SK-N-SH (cell line): ENCODE data around the gene KIZ. TPM values are rescaled to one million over a fixed set of nuclear protein-coding genes. Genes with fewer than 3 reads are reported as not detected.

Experiments used
- CTCF ChIA-PET: fragments of 300-600, 350-600 bp; formaldehyde crosslinking; extraction: SDS; loops from one replicate; lab custom pipeline; 2021; lab: Yijun Ruan, JAX
- POLR2A ChIA-PET: fragments of 350-600 bp; sonication (Branson Sonifier 250); formaldehyde crosslinking; extraction: SDS; loops from one replicate; lab custom pipeline; 2020; ENCODE audit warnings: antibody characterized with exemption, inconsistent platforms; lab: Yijun Ruan, JAX
- DNase-seq: peaks from one replicate; pipeline ENCODE4 v3.0.0; 2012
- H2AFZ ChIP-seq: fragments of 200-600 bp; sonication (generic); 2 replicates; pipeline ENCODE4 v1.8.1; 2016; ENCODE audit warnings: antibody characterized with exemption, mild to moderate bottlenecking, low read depth
- H3F3A ChIP-seq: fragments of 200-600 bp; sonication (generic); replicated peaks from 2 replicates; pipeline ENCODE3; 2016; ENCODE audit warnings: antibody characterized with exemption, mild to moderate bottlenecking; ENCODE audit not compliant: insufficient read depth
- H3K27ac ChIP-seq, 2 experiments: fragments of 200-500 bp in 1 of 2; fragments of 200-600 bp in 1 of 2; sonication (Bioruptor generic) in 1 of 2; sonication (generic), shearing (Covaris generic) in 1 of 2; 2 replicates each; pipeline versions ENCODE4 v1.5.1 to v1.6.1; 2014 to 2016; ENCODE audit warnings: low read depth in 2 of 2, inconsistent platforms in 1 of 2, low read length in 1 of 2, mild to moderate bottlenecking in 1 of 2, mixed read lengths in 1 of 2
- H3K27me3 ChIP-seq: fragments of 200-600 bp; sonication (generic), shearing (Covaris generic); 2 replicates; pipeline ENCODE4 v1.6.1; 2016; ENCODE audit warnings: mixed run types; ENCODE audit not compliant: insufficient read depth
- H3K36me3 ChIP-seq, 2 experiments: fragments of 200-500 bp in 1 of 2; fragments of 200-600 bp in 1 of 2; sonication (Bioruptor generic) in 1 of 2; sonication (generic) in 1 of 2; replicated peaks in 1 of 2; 2 replicates each; pipeline versions ENCODE3 to v1.5.1; 2014 to 2016; ENCODE audit warnings: low read length in 1 of 2, mild to moderate bottlenecking in 1 of 2; ENCODE audit not compliant: insufficient read depth in 2 of 2, control insufficient read depth in 1 of 2
- H3K4me1 ChIP-seq, 2 experiments: fragments of 200-500 bp in 1 of 2; fragments of 200-600 bp in 1 of 2; sonication (Bioruptor generic) in 1 of 2; sonication (generic), shearing (Covaris generic) in 1 of 2; 2 replicates each; pipeline versions ENCODE4 v1.5.1 to v1.6.1; 2014 to 2016; ENCODE audit warnings: low read depth in 1 of 2, low read length in 1 of 2, mixed run types in 1 of 2; ENCODE audit not compliant: insufficient read depth in 2 of 2, control insufficient read depth in 1 of 2
- H3K4me2 ChIP-seq: fragments of 200-600 bp; sonication (generic), shearing (Covaris generic); 2 replicates; pipeline ENCODE4 v1.6.1; 2017; ENCODE audit warnings: mixed run types
- H3K4me3 ChIP-seq, 2 experiments: fragments of 200-500 bp in 1 of 2; fragments of 200-600 bp in 1 of 2; sonication (Bioruptor generic) in 1 of 2; sonication (generic), shearing (Covaris generic) in 1 of 2; 2 replicates each; pipeline versions ENCODE4 v1.5.1 to v1.8.1; 2014 to 2016; ENCODE audit warnings: low read depth in 2 of 2, inconsistent platforms in 1 of 2, low read length in 1 of 2, mild to moderate bottlenecking in 1 of 2, mixed read lengths in 1 of 2, moderate library complexity in 1 of 2
- H3K79me2 ChIP-seq: fragments of 200-600 bp; sonication (generic); 2 replicates; pipeline ENCODE4 v1.8.1; 2017; ENCODE audit warnings: mild to moderate bottlenecking; ENCODE audit not compliant: insufficient read depth
- H3K9ac ChIP-seq: fragments of 200-600 bp; sonication (generic); 2 replicates; pipeline ENCODE4 v1.6.1; 2017; ENCODE audit warnings: mixed run types
- H3K9me2 ChIP-seq: fragments of 200-600 bp; sonication (generic); 2 replicates; pipeline ENCODE4 v1.6.1; 2017; ENCODE audit warnings: mixed run types
- H3K9me3 ChIP-seq: fragments of 200-600 bp; sonication (generic); 2 replicates; pipeline ENCODE4 v1.6.1; 2017; ENCODE audit warnings: mixed run types, mild to moderate bottlenecking, moderate library complexity
- H4K20me1 ChIP-seq: fragments of 200-600 bp; sonication (generic); 2 replicates; pipeline ENCODE4 v1.6.1; 2017; ENCODE audit warnings: mild to moderate bottlenecking, mixed run types; ENCODE audit not compliant: insufficient read depth
- FOXJ3 ChIP-seq: sonication (generic); formaldehyde crosslinking; IDR thresholded peaks from 2 replicates; pipeline ENCODE4 v1.5.1; 2020; ENCODE audit warnings: mild to moderate bottlenecking, missing genetic modification reagents
- FOXM1 ChIP-seq: IDR thresholded peaks from 2 replicates; pipeline ENCODE4 v1.4.0; 2012; ENCODE audit warnings: low read depth, mild to moderate bottlenecking
- GABPA ChIP-seq: IDR thresholded peaks from 2 replicates; pipeline ENCODE4 v1.4.0; 2012; ENCODE audit warnings: low read depth, mild to moderate bottlenecking
- MEF2A ChIP-seq: IDR thresholded peaks from 2 replicates; pipeline ENCODE4 v1.4.0; 2012; ENCODE audit warnings: low read depth, borderline replicate concordance
- NRF1 ChIP-seq: IDR thresholded peaks from 2 replicates; pipeline ENCODE4 v1.6.1; 2012; ENCODE audit warnings: low read depth, mild to moderate bottlenecking, low read length
- RCOR1 ChIP-seq: fragments of 150-350 bp; IDR thresholded peaks from 2 replicates; pipeline ENCODE4 v1.6.1; 2017; ENCODE audit warnings: antibody characterized with exemption, low read length
- RFX5 ChIP-seq: IDR thresholded peaks from 2 replicates; pipeline ENCODE4 v1.6.1; 2012; ENCODE audit warnings: mild to moderate bottlenecking, improper control_type of control experiment, low read length
- SIN3A ChIP-seq: IDR thresholded peaks from 2 replicates; pipeline ENCODE4 v1.6.1; 2012; ENCODE audit warnings: low read depth, mild to moderate bottlenecking, low read length, moderate library complexity, borderline replicate concordance
- USF1 ChIP-seq: IDR thresholded peaks from 2 replicates; pipeline ENCODE4 v1.4.0; 2012; ENCODE audit warnings: low read depth, borderline replicate concordance
- USF2 ChIP-seq: fragments of 150-350 bp; IDR thresholded peaks from 2 replicates; pipeline ENCODE4 v1.6.1; 2017; ENCODE audit warnings: antibody characterized with exemption, low read length, low read depth, borderline replicate concordance
- YY1 ChIP-seq: IDR thresholded peaks from 2 replicates; pipeline ENCODE4 v1.4.0; 2012; ENCODE audit warnings: low read depth, mild to moderate bottlenecking
- whole genome bisulfite sequencing: methylation state at CpG from one replicate; pipeline ENCODE4 v1.1.6; 2017; ENCODE audit warnings: low lambda C conversion rate; 5-methylcytosine and 5-hydroxymethylcytosine counted together
- polyA plus RNA-seq, 3 experiments: library from polyadenylated mRNA; depleted of rRNA; stranded (reverse); fragments of >200 nt; gene quantifications; 2 replicates each; pipeline ENCODE4 v1.2.3, GENCODE V29; 2012

Gene KIZ
- polyA plus RNA-seq, 1 of the 3 experiments (the other 2 are of a cell fraction) = 3.9 TPM

DNA sequence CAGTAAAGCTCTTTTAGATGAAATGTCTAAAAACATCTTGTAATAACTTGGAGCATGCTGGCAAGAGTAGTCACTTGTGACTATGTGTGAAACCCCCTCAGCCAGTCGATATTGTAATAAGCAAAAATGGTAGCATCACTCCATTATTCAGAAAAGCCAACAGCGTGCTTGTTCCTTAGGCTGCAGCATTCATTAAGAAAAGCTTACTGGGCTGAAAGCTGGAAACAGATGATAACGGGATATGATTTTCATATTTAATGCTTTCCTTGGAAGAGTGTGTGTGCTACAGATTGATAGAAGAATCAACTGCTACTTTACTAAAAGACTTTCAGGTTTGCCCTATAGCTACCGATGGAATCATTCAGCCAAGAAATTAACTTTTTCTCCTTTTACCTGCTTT lies 20.3 kb downstream of the KIZ start:
- TF ChIP-seq RCOR1 = no peak
- TF ChIP-seq USF2 = no peak
- no peak for TF ChIP-seq FOXM1
- no peak for TF ChIP-seq FOXJ3 (CRISPR knock-in tag)
- no peak for TF ChIP-seq GABPA
- TF ChIP-seq MEF2A = no peak
- TF ChIP-seq YY1 = no peak
- no peak for TF ChIP-seq RFX5
- TF ChIP-seq SIN3A = no peak
- Histone ChIP-seq H3K79me2 (no peaks in the 10 kb centered on the region), H3K27ac (no peak overlapping the region; a peak in 1 of 4 replicates), H3K27me3 (no peaks in the 10 kb centered on the region), H2AFZ (no peak overlapping the region), H3K9ac (no peak overlapping the region), H3K9me2 (no peaks in the 10 kb centered on the region), H3K4me3 (no peak overlapping the region), H3K36me3 (no peaks in the 10 kb centered on the region), H3F3A (peaks cover 3% of the 10 kb centered on the region), H4K20me1 (no peaks in the 10 kb centered on the region), H3K4me1 (peaks cover 0 to 20% of the 10 kb centered on the region in 2 experiments; a peak in 2 of 4 replicates), H3K9me3 (no peaks in the 10 kb centered on the region), H3K4me2 (no peak overlapping the region)
- 80% methylated on average over 4 of the region's 4 CpGs for WGBS
- ChIA-PET CTCF (interaction anchor here (1.3 kb wide), 1 partner anchor 17 kb away, joined by 3 read pairs; no protein-coding TSS in a partner anchor), POLR2A (no interaction called here)
- no peak for DNase-seq

DNA sequence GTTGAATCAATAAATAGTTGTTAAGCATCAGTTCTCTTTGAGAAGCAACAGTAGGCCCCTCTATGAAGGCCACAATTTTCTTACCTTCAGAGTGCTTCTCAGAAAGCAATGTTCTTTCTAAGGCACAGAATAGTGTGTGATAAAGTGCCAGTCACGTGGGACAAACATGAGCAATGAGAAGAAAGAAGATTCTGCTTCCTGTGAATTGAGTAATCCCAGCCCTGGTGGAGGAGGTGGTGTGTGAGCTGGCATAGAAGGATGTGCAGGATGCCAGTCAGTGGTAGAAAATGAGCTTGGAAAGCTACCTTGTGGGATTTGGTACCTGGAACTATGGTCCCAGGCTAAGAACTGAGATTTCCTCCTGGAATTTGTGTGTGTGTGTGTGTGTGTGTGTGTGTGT lies 21.7 kb downstream of the KIZ start:
- Histone ChIP-seq H3K9me3 (no peaks in the 10 kb centered on the region), H3K9me2 (no peaks in the 10 kb centered on the region), H3K4me1 (peaks cover 0 to 18% of the 10 kb centered on the region in 2 experiments; a peak in 2 of 4 replicates), H2AFZ (no peak overlapping the region)
- POLR2A ChIA-PET = no interaction called here
- TF ChIP-seq NRF1 = no peak
- TF ChIP-seq USF1 = 0 out of 2 replicates have a peak, but pooled peaks have one; percentile 45
- TF ChIP-seq, all 33 proteins: peak for 1
- H3K79me2 ChIP-seq = no peaks in the 10 kb centered on the region
- H4K20me1 ChIP-seq = no peaks in the 10 kb centered on the region
- no peak overlapping the region for H3K9ac ChIP-seq
- H3K4me3 ChIP-seq = no peak overlapping the region
- no peaks in the 10 kb centered on the region for H3K36me3 ChIP-seq
- H3K27ac ChIP-seq = no peak overlapping the region
- H3K27me3 ChIP-seq = no peaks in the 10 kb centered on the region
- H3K4me2 ChIP-seq = no peak overlapping the region
- CTCF ChIA-PET = interaction anchor here (1.8 kb wide), 1 partner anchor 88 kb away, joined by 6 read pairs; no protein-coding TSS in a partner anchor
- peaks cover 3% of the 10 kb centered on the region for H3F3A ChIP-seq
- WGBS = 36% methylated on average over 1 of the region's 1 CpG
- DNase-seq = no peak
